ENCODE data around the gene CACNA1F. TPM values are rescaled to one million over a fixed set of nuclear protein-coding genes. Genes with fewer than 3 reads are reported as not detected.

The CACNA1F gene
- total RNA-seq, 1 experiment from 2014 or later, result not detected

DNA sequence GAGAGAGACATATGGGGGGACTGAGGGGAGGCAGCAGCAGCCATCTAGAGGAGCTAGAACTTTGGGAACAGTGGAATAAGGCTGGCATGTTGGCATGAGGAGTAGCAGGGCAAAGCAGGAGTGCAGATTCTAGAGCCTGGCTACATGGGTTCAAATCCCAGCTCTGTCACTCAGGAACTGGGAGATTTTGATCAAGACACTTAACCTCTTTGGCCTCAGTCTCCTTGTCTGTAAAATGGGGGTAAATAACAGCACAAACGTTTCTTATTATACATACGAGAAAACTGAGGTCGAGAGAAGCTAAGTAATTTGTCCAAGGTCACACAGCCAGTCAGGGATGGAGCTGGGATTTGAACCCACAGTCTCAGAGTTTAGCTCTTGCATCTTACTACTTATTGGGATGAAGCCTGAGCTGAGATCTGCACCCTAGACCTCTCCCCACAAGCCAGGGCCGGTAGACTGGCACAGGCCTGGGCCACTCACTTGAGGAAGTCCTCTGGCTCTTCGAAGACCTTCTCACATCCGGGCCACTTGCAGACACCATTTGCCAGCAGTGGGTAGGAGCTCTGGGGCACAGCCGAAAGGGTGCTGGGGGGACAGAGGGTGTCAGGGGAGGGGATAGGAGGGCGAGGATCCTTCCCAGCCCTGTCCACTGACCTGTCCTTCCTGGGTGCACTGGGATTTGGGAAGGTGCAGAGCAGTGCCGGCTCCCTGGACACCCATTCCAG is 23.3 kb upstream of the CACNA1F start:
- CTCF ChIA-PET, result no interaction called here

DNA sequence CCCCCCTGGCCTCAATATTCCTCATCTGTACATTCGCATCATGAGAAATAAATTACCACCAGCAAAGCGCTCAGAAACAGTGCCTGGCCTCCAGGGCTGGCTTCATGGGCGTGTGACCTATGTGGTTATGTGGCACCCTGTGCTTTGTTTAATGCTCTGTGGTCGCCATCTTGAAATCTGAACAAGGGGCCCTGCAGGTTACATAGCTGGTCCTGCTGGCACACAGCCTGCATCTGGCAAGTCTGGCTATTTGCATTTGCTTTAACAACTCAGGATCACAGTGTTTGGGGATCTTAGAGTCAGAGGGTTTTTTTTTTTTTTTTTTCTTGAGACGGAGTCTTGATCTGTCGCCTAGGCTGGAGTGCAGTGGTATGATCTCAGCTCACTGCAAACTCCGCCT is 21.5 kb upstream of the CACNA1F start:
- POLR2A ChIA-PET (ENCODE audit: unreplicated experiment), result no interaction called here
- no peaks in the 10 kb centered on the region for H3K27me3 ChIP-seq (ENCODE audit: insufficient read depth, low read depth)

More for the DNA sequence above, 23.3 kb upstream of the CACNA1F start:
- no peak for DNase-seq
- H3K79me2 ChIP-seq (ENCODE audit: low read depth), result no peaks in the 10 kb centered on the region
- no peaks in the 10 kb centered on the region for H3K9me3 ChIP-seq (ENCODE audit: insufficient read depth, low read depth)
- H3F3A ChIP-seq (ENCODE audit: insufficient read depth, low read depth), result no peaks in the 10 kb centered on the region
- no peak overlapping the region for H3K27ac ChIP-seq
- POLR2A ChIA-PET (ENCODE audit: unreplicated experiment), result no interaction called here
- no TSS peak for BruUV-seq (replicated peaks)
- intact Hi-C loops (cut with micrococcal nuclease; ENCODE audit: unreplicated experiment), result no loop called here
- no peaks in the 10 kb centered on the region for H3K27me3 ChIP-seq (ENCODE audit: insufficient read depth, low read depth)
- no peak overlapping the region for H3K4me2 ChIP-seq
- H4K20me1 ChIP-seq (ENCODE audit: insufficient read depth), result no peaks in the 10 kb centered on the region
- H2AFZ ChIP-seq, result no peak overlapping the region
- H3K36me3 ChIP-seq (ENCODE audit: low read depth), result no peaks in the 10 kb centered on the region
- H3K9me2 ChIP-seq (ENCODE audit: insufficient read depth), result no peaks in the 10 kb centered on the region
- TF ChIP-seq, protein P1, sequence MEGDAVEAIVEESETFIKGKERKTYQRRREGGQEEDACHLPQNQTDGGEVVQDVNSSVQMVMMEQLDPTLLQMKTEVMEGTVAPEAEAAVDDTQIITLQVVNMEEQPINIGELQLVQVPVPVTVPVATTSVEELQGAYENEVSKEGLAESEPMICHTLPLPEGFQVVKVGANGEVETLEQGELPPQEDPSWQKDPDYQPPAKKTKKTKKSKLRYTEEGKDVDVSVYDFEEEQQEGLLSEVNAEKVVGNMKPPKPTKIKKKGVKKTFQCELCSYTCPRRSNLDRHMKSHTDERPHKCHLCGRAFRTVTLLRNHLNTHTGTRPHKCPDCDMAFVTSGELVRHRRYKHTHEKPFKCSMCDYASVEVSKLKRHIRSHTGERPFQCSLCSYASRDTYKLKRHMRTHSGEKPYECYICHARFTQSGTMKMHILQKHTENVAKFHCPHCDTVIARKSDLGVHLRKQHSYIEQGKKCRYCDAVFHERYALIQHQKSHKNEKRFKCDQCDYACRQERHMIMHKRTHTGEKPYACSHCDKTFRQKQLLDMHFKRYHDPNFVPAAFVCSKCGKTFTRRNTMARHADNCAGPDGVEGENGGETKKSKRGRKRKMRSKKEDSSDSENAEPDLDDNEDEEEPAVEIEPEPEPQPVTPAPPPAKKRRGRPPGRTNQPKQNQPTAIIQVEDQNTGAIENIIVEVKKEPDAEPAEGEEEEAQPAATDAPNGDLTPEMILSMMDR (conservative IDR thresholded peaks at IDR 0.05), result no peak
- no peak for TF ChIP-seq EZH2 (IDR thresholded peaks at IDR 0.05; ENCODE audit: low read depth)
- no peaks in the 10 kb centered on the region for H3K4me1 ChIP-seq (replicated peaks; ENCODE audit: insufficient read depth)
- no peak overlapping the region for H3K4me3 ChIP-seq

DNA sequence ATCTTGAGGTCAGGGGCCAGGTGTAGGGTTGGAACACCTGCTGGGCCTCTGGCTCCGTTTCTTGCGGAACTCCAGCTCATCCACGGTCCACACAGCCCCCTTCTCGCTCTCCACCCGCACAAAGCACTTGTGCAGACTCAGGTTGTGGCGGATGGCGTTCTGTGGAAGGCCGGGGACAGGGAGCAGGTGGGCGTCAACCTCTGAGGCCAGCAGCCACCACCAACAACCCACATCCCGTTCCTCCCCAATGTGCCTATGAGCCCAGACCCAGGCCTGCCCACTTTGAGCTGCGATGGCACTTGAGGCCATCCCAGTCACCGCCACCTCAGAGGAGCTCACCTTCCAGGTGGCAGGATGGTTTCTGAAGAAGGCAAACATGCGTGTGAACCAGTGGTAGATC is 18.2 kb upstream of the CACNA1F start:
- H2AFZ ChIP-seq, result no peak overlapping the region
- H3K36me3 ChIP-seq (ENCODE audit: low read depth), result no peaks in the 10 kb centered on the region
- intact Hi-C loops (cut with micrococcal nuclease; ENCODE audit: unreplicated experiment), result no loop called here
- DNase-seq, result no peak
- no peaks in the 10 kb centered on the region for H3K9me2 ChIP-seq (ENCODE audit: insufficient read depth)
- H3F3A ChIP-seq (ENCODE audit: insufficient read depth, low read depth), result no peaks in the 10 kb centered on the region
- H3K27ac ChIP-seq, result no peak overlapping the region
- TF ChIP-seq, protein P1 (conservative IDR thresholded peaks at IDR 0.05), result no peak
- TF ChIP-seq EZH2 (IDR thresholded peaks at IDR 0.05; ENCODE audit: low read depth), result no peak
- no peak overlapping the region for H3K4me2 ChIP-seq
- no peaks in the 10 kb centered on the region for H3K4me1 ChIP-seq (replicated peaks; ENCODE audit: insufficient read depth)
- H4K20me1 ChIP-seq (ENCODE audit: insufficient read depth), result no peaks in the 10 kb centered on the region
- BruUV-seq (replicated peaks), result no TSS peak
- ChIA-PET POLR2A (ENCODE audit: unreplicated experiment) (no interaction called here), CTCF (no interaction called here)
- no peaks in the 10 kb centered on the region for H3K9me3 ChIP-seq (ENCODE audit: insufficient read depth, low read depth)
- H3K4me3 ChIP-seq, result no peak overlapping the region
- no peaks in the 10 kb centered on the region for H3K79me2 ChIP-seq (ENCODE audit: low read depth)
- H3K27me3 ChIP-seq (ENCODE audit: insufficient read depth, low read depth), result no peaks in the 10 kb centered on the region

More for the DNA sequence above, 21.5 kb upstream of the CACNA1F start:
- Histone ChIP-seq H4K20me1 (ENCODE audit: insufficient read depth) (no peaks in the 10 kb centered on the region), H3K4me2 (no peak overlapping the region), H3K36me3 (ENCODE audit: low read depth) (no peaks in the 10 kb centered on the region), H3K9me3 (ENCODE audit: insufficient read depth, low read depth) (no peaks in the 10 kb centered on the region), H3K4me3 (no peak overlapping the region), H3K9me2 (ENCODE audit: insufficient read depth) (no peaks in the 10 kb centered on the region), H3F3A (ENCODE audit: insufficient read depth, low read depth) (no peaks in the 10 kb centered on the region), H3K4me1 (replicated peaks; ENCODE audit: insufficient read depth) (no peaks in the 10 kb centered on the region), H3K27ac (no peak overlapping the region), H2AFZ (no peak overlapping the region), H3K79me2 (ENCODE audit: low read depth) (no peaks in the 10 kb centered on the region)
- BruUV-seq (replicated peaks), result no TSS peak
- intact Hi-C loops (cut with micrococcal nuclease; ENCODE audit: unreplicated experiment), result no loop called here
- CTCF ChIA-PET, result no interaction called here
- DNase-seq, result no peak
- TF ChIP-seq, protein P1 (conservative IDR thresholded peaks at IDR 0.05), result no peak
- no peak for TF ChIP-seq EZH2 (IDR thresholded peaks at IDR 0.05; ENCODE audit: low read depth)
